Measurements from ENCODE around the gene NTM.

DNA sequence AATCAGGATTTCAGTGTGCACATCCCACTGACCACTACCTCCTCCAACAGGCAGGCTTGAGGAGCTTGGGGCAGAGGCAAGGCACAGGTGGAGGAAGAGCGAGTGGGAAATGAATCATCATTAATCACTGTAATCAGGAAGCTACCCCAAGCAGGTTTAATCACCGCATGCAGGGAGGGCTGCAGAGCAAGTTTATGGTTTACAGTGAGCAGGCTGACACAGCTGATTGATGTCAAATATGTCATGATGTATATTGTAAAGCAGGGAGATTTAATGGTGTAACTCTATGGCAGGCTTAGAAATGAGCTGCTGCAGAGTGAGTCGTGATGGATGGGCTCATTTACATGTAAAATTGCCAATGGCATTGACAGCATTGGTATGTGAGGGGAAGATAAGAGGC, 441.0 kb downstream of the NTM start:
- TF ChIP-seq, protein P1, sequence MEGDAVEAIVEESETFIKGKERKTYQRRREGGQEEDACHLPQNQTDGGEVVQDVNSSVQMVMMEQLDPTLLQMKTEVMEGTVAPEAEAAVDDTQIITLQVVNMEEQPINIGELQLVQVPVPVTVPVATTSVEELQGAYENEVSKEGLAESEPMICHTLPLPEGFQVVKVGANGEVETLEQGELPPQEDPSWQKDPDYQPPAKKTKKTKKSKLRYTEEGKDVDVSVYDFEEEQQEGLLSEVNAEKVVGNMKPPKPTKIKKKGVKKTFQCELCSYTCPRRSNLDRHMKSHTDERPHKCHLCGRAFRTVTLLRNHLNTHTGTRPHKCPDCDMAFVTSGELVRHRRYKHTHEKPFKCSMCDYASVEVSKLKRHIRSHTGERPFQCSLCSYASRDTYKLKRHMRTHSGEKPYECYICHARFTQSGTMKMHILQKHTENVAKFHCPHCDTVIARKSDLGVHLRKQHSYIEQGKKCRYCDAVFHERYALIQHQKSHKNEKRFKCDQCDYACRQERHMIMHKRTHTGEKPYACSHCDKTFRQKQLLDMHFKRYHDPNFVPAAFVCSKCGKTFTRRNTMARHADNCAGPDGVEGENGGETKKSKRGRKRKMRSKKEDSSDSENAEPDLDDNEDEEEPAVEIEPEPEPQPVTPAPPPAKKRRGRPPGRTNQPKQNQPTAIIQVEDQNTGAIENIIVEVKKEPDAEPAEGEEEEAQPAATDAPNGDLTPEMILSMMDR (IDR thresholded peaks at IDR 0.05; ENCODE audit: insufficient read depth, low read length) = no peak
- TF ChIP-seq, protein P2, sequence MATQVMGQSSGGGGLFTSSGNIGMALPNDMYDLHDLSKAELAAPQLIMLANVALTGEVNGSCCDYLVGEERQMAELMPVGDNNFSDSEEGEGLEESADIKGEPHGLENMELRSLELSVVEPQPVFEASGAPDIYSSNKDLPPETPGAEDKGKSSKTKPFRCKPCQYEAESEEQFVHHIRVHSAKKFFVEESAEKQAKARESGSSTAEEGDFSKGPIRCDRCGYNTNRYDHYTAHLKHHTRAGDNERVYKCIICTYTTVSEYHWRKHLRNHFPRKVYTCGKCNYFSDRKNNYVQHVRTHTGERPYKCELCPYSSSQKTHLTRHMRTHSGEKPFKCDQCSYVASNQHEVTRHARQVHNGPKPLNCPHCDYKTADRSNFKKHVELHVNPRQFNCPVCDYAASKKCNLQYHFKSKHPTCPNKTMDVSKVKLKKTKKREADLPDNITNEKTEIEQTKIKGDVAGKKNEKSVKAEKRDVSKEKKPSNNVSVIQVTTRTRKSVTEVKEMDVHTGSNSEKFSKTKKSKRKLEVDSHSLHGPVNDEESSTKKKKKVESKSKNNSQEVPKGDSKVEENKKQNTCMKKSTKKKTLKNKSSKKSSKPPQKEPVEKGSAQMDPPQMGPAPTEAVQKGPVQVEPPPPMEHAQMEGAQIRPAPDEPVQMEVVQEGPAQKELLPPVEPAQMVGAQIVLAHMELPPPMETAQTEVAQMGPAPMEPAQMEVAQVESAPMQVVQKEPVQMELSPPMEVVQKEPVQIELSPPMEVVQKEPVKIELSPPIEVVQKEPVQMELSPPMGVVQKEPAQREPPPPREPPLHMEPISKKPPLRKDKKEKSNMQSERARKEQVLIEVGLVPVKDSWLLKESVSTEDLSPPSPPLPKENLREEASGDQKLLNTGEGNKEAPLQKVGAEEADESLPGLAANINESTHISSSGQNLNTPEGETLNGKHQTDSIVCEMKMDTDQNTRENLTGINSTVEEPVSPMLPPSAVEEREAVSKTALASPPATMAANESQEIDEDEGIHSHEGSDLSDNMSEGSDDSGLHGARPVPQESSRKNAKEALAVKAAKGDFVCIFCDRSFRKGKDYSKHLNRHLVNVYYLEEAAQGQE (IDR thresholded peaks at IDR 0.05; ENCODE audit: insufficient replicate concordance, low read depth) = no peak
- TF ChIP-seq POLR2AphosphoS5 (IDR thresholded peaks at IDR 0.05; ENCODE audit: low read depth) = no peak
- TF ChIP-seq SPI1 (IDR thresholded peaks at IDR 0.05; ENCODE audit: borderline replicate concordance, low read depth) = no peak
- TF ChIP-seq GABPA (IDR thresholded peaks at IDR 0.05; ENCODE audit: low read depth) = no peak
